ENCODE results near the gene SLC4A7. TPM values are rescaled to one million over a fixed set of nuclear protein-coding genes. Genes with fewer than 3 reads are reported as not detected.
A peak's percentile ranks its signal among the peaks of the same experiment; 100 is the strongest.

SLC4A7 gene
- total RNA-seq, 6 experiments from 2014 or later: 3.0 to 9.9 (median 5.8) TPM

DNA sequence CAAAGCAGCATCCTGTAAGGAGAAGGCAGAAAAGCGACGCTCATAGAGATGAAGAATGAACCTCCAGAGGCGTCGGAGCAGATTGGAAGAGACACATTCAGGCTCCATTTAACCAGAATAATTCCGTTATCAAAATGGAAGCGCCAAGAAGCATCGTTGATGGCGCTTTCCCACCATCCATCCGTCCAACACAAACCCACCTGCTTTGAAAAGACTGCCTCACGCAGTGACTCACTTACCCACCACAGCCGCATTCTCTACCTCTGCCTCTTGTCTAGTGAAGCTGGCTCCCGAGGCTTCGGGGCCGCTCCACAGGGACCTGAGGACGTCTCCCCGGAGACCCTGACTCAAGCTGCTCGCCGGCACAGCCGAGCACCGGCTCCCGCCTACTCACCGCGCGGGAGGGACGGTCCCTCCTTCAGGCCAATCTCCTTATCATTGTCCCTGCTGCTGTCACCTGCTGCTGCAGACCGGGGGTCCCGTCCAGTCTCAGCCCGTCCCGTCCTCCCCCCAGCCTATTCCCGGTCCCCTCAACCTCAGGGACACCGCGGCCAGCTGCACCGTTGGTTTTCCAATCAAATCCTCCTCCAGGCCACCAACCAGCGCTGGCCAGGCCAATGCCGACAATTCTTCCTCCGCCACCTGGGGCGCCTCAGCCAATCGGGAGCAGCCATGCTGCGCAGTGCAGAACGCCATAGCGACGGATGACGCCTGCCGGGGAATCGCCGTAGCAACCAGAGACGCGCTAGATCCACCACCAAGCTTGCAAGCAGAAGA, 115.2 kb downstream of the SLC4A7 start, which contains the start of gene NEK10:
Gene NEK10 (minus strand): TSS at position 553 of the 777 bp plus-strand sequence. CDS start 16,501 bp downstream, outside the sequence.
- intact Hi-C loops (cut with DNase I): no loop called here
- H3K4me1 ChIP-seq: peaks cover 0 to 14% (median 6%) of the 10 kb centered on the region in 4 donors
- no peaks in the 10 kb centered on the region for H3K27me3 ChIP-seq
- H3K9me3 ChIP-seq: no peaks in the 10 kb centered on the region
- TF ChIP-seq, protein P1, sequence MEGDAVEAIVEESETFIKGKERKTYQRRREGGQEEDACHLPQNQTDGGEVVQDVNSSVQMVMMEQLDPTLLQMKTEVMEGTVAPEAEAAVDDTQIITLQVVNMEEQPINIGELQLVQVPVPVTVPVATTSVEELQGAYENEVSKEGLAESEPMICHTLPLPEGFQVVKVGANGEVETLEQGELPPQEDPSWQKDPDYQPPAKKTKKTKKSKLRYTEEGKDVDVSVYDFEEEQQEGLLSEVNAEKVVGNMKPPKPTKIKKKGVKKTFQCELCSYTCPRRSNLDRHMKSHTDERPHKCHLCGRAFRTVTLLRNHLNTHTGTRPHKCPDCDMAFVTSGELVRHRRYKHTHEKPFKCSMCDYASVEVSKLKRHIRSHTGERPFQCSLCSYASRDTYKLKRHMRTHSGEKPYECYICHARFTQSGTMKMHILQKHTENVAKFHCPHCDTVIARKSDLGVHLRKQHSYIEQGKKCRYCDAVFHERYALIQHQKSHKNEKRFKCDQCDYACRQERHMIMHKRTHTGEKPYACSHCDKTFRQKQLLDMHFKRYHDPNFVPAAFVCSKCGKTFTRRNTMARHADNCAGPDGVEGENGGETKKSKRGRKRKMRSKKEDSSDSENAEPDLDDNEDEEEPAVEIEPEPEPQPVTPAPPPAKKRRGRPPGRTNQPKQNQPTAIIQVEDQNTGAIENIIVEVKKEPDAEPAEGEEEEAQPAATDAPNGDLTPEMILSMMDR (IDR thresholded peaks at IDR 0.05): peak in 1 of 4 donors; percentile 18
- TF ChIP-seq POLR2A (IDR thresholded peaks at IDR 0.05): no peak
- H3K36me3 ChIP-seq: no peaks in the 10 kb centered on the region
- ATAC-seq: peak; percentile 99
- peak; percentile 94 to 95 (median 94) for DNase-seq
- no peak within 1 kb of the TSS for H3K27ac ChIP-seq
- H3K4me3 ChIP-seq: peak within 1 kb of the TSS; percentile 58 to 80 (median 65)
- WGBS (ENCODE audit: insufficient coverage, low coverage, low lambda C conversion rate, missing lambda C conversion rate): 3% methylated on average over 31 of the region's 48 CpGs

DNA sequence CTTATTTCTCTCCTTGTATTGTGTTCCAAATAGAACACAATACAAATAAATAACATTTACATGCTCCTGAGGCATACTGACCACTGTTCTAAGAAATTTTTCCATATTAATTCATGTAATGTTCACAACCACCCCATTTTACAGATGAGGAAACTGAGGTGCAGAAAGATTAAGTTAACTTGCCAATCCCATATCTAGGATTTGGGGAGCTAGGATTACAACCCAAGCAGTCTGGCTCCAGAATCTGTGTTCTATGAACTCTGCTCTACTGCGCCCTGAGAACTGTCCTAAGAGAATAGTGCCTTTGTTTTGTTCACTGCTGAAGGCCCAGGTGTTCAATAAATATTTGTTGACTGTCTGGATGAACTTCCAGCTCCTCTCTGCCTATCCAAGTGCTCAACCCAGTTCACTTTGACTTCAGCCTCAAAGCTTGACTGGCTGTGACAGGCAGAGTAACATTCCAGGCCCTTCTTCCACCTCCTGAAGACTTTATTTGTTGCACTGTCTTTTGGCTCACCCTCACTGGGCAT, 118.1 kb downstream of the SLC4A7 start:
- ATAC-seq (peak; percentile 39 to 77 (median 68)), DNase-seq (no peak)
- Histone ChIP-seq H3K36me3 (no peaks in the 10 kb centered on the region), H3K4me3 (no peak overlapping the region), H3K4me1 (peaks cover 0 to 19% (median 8%) of the 10 kb centered on the region in 4 donors), H3K27ac (peak overlapping the region in 2 of 3 donors; percentile 41 to 49), H3K9me3 (no peaks in the 10 kb centered on the region), H3K27me3 (no peaks in the 10 kb centered on the region)
- TF ChIP-seq, protein P1 (IDR thresholded peaks at IDR 0.05): no peak
- no peak for TF ChIP-seq POLR2A (IDR thresholded peaks at IDR 0.05)
- 40% methylated on average over 1 of the region's 1 CpG for WGBS (ENCODE audit: insufficient coverage, low coverage, low lambda C conversion rate, missing lambda C conversion rate)
- intact Hi-C loops (cut with DNase I): no loop called here

DNA sequence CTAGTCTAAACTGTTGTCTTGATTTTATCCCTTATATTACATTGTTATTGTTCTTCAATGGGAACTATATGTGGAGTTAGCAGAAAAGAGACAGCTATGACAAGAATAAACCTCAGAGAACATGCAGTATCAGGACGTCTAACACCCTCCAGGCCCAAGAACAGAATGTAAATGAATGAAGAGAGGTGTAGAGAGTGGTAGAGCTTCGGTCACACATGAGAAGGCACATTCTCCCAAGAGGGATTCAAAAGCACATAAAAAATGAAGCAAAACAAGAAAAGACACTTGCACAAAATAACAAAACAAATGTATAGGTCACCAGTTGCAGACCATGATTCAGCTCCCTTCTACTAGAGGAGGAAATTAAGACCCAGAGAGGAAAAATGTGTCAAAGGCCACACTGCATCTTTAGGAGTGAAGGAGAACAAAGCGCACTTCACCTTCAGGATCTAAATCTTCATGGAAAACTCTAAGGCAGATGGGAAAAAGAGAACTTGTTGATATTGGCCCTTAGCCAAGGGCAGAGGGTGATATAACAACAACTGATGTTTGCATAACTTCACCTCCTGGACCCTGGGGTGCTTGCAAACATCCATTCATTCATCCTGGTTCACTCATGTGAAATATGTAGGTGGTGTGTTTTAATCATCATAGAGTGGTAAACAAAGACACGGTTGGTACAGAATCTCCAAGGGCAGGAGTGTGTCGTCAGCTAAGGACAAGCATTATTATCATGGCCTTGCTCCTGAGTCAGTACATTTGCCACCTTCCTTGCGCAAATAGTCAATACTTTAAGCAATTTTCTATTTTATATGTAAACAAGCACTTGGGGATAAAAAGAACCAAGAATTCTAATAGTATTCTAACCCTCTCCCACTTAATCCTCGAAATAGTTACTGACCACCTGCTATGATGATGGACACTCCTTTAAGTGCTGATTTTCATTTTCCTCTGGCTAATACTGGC, 123.8 kb downstream of the SLC4A7 start:
- Histone ChIP-seq H3K27ac (peak overlapping the region in 2 of 3 donors; percentile 42 to 69), H3K9me3 (no peaks in the 10 kb centered on the region), H3K36me3 (no peaks in the 10 kb centered on the region), H3K4me3 (no peak overlapping the region), H3K27me3 (no peaks in the 10 kb centered on the region), H3K4me1 (peaks cover 0 to 47% (median 19%) of the 10 kb centered on the region in 4 donors)
- intact Hi-C loops (cut with DNase I): no loop called here
- ATAC-seq (peak; percentile 70 to 90 (median 81)), DNase-seq (peak in 2 of 3 donors; percentile 21 to 64)
- WGBS (ENCODE audit: insufficient coverage, low coverage, low lambda C conversion rate, missing lambda C conversion rate): 13% methylated on average over 7 of the region's 7 CpGs
- TF ChIP-seq, protein P1 (IDR thresholded peaks at IDR 0.05): no peak
- no peak for TF ChIP-seq POLR2A (IDR thresholded peaks at IDR 0.05)

DNA sequence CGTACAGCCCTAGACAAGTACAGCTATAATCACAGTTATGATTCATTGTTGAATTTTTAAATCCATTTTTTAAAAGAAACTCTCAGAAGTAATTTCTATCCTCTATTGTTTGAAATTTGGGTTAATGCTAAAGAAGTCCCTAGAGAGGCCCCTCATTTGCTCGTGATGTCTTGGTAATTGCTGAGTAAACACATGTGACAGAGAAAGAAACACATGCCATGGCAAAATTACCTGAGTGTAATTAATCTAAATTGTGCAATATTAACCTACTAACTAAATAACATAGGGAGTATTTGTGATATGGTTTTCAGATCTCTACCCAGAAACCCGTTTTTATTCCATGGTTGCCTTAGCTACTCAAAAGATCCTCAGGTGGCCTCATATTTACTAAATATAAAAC, 125.8 kb downstream of the SLC4A7 start:
- intact Hi-C loops (cut with DNase I): no loop called here

More for the DNA sequence above, 125.8 kb downstream of the SLC4A7 start:
- Histone ChIP-seq H3K4me1 (peaks cover 0 to 55% (median 23%) of the 10 kb centered on the region in 4 donors), H3K36me3 (no peaks in the 10 kb centered on the region), H3K27ac (peak overlapping the region in 2 of 3 donors; percentile 14 to 69), H3K4me3 (no peak overlapping the region), H3K9me3 (no peaks in the 10 kb centered on the region), H3K27me3 (no peaks in the 10 kb centered on the region)
- ATAC-seq: no peak
- WGBS (ENCODE audit: insufficient coverage, low coverage, low lambda C conversion rate, missing lambda C conversion rate): 48% methylated on average over 3 of the region's 3 CpGs
- TF ChIP-seq, protein P1 (IDR thresholded peaks at IDR 0.05): no peak
- TF ChIP-seq POLR2A (IDR thresholded peaks at IDR 0.05): no peak
- DNase-seq: no peak
